ENCODE data around the gene TASP1. TPM values are rescaled to one million over a fixed set of nuclear protein-coding genes. Genes with fewer than 3 reads are reported as not detected.

The TASP1 gene
- total RNA-seq, 1 donor = 9.4 TPM

- no peaks in the 10 kb centered on the region for H3K4me1 ChIP-seq (ENCODE audit: insufficient read depth, low read length)
- no peak overlapping the region for H3K27ac ChIP-seq (ENCODE audit: low read depth, low read length)
- H3K27me3 ChIP-seq (ENCODE audit: insufficient read depth, low read length) = no peaks in the 10 kb centered on the region
- H2AFZ ChIP-seq (ENCODE audit: low read length) = no peak overlapping the region
- TF ChIP-seq, protein P1, sequence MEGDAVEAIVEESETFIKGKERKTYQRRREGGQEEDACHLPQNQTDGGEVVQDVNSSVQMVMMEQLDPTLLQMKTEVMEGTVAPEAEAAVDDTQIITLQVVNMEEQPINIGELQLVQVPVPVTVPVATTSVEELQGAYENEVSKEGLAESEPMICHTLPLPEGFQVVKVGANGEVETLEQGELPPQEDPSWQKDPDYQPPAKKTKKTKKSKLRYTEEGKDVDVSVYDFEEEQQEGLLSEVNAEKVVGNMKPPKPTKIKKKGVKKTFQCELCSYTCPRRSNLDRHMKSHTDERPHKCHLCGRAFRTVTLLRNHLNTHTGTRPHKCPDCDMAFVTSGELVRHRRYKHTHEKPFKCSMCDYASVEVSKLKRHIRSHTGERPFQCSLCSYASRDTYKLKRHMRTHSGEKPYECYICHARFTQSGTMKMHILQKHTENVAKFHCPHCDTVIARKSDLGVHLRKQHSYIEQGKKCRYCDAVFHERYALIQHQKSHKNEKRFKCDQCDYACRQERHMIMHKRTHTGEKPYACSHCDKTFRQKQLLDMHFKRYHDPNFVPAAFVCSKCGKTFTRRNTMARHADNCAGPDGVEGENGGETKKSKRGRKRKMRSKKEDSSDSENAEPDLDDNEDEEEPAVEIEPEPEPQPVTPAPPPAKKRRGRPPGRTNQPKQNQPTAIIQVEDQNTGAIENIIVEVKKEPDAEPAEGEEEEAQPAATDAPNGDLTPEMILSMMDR (IDR thresholded peaks at IDR 0.05; ENCODE audit: extremely low read depth, low read depth, low read length) = no peak
- no peak overlapping the region for H3K4me3 ChIP-seq (ENCODE audit: insufficient read depth, low read length)
- no peaks in the 10 kb centered on the region for H3K36me3 ChIP-seq (ENCODE audit: insufficient read depth, low read length)
- no peaks in the 10 kb centered on the region for H3K79me2 ChIP-seq (ENCODE audit: insufficient read depth, low read length)
- no peak for DNase-seq (ENCODE audit: insufficient read length, low spot score, missing footprints)
- no peaks in the 10 kb centered on the region for H3K9me3 ChIP-seq (ENCODE audit: low read depth, low read length)
- H4K20me1 ChIP-seq (ENCODE audit: insufficient read depth, low read length) = no peaks in the 10 kb centered on the region
- H3K4me2 ChIP-seq (ENCODE audit: insufficient read depth, low read length) = no peak overlapping the region
Observed at GRCh38 chr20:13580707-13581106, 58.0 kb downstream of the TASP1 start.

DNA sequence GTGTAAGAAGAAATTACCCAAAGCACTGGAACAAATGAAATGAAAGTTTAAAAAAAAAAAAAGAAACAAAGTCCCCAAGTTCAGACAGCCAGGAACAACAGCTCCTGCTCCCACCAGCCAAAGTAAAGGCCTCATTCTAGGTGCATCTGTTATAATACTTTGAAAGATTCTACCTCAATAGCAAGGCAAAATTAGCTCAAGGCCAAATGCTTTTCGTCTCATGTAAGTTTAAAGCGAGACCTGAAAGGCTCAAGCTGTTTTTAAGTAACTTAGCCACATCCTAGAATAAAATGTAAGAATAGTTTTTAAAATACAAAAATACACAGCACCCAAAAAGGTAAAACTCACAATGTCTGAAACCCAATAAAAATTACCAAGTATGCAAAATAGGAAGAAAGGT, 64.7 kb downstream of the TASP1 start:
- H3K27ac ChIP-seq (ENCODE audit: low read depth, low read length) = no peak overlapping the region
- TF ChIP-seq, protein P1 (IDR thresholded peaks at IDR 0.05; ENCODE audit: extremely low read depth, low read depth, low read length) = no peak
- no peaks in the 10 kb centered on the region for H3K4me1 ChIP-seq (ENCODE audit: insufficient read depth, low read length)
- H3K9me3 ChIP-seq (ENCODE audit: low read depth, low read length) = no peaks in the 10 kb centered on the region
- H3K36me3 ChIP-seq (ENCODE audit: insufficient read depth, low read length) = no peaks in the 10 kb centered on the region
- H4K20me1 ChIP-seq (ENCODE audit: insufficient read depth, low read length) = no peaks in the 10 kb centered on the region
- no peaks in the 10 kb centered on the region for H3K79me2 ChIP-seq (ENCODE audit: insufficient read depth, low read length)
- no peaks in the 10 kb centered on the region for H3K27me3 ChIP-seq (ENCODE audit: insufficient read depth, low read length)
- no peak overlapping the region for H2AFZ ChIP-seq (ENCODE audit: low read length)
- DNase-seq (ENCODE audit: insufficient read length, low spot score, missing footprints) = no peak
- H3K4me2 ChIP-seq (ENCODE audit: insufficient read depth, low read length) = no peak overlapping the region
- no peak overlapping the region for H3K4me3 ChIP-seq (ENCODE audit: insufficient read depth, low read length)

DNA sequence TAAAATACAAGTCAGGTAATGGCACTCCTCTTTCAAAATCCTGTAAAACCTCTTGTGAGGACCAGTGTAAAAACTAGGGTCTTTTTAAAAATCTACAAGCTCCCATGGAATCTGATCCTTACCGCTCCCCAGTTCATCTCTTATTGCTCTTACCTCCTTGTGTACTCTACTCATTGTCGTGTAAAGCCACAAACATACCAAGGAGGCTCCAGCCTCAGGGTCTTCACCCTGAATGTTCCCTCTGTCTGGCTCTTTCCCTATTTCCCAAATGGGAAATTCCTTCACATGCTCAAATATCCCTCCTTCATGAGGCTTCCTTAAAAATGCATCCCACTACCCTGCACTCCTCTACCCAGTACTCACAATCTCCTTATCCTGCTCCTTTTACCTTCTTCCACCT, 67.1 kb downstream of the TASP1 start:
- peaks cover 5% of the 10 kb centered on the region for H3K36me3 ChIP-seq (ENCODE audit: insufficient read depth, low read length)
- DNase-seq (ENCODE audit: insufficient read length, low spot score, missing footprints) = no peak
- H3K79me2 ChIP-seq (ENCODE audit: insufficient read depth, low read length) = no peaks in the 10 kb centered on the region
- H3K27me3 ChIP-seq (ENCODE audit: insufficient read depth, low read length) = no peaks in the 10 kb centered on the region
- no peak overlapping the region for H2AFZ ChIP-seq (ENCODE audit: low read length)
- no peak overlapping the region for H3K27ac ChIP-seq (ENCODE audit: low read depth, low read length)
- TF ChIP-seq, protein P1 (IDR thresholded peaks at IDR 0.05; ENCODE audit: extremely low read depth, low read depth, low read length) = no peak
- H3K4me3 ChIP-seq (ENCODE audit: insufficient read depth, low read length) = no peak overlapping the region
- no peaks in the 10 kb centered on the region for H4K20me1 ChIP-seq (ENCODE audit: insufficient read depth, low read length)
- no peaks in the 10 kb centered on the region for H3K4me1 ChIP-seq (ENCODE audit: insufficient read depth, low read length)
- H3K9me3 ChIP-seq (ENCODE audit: low read depth, low read length) = no peaks in the 10 kb centered on the region
- no peak overlapping the region for H3K4me2 ChIP-seq (ENCODE audit: insufficient read depth, low read length)

GRCh38 chr20:13567663-13568062, 71.1 kb downstream of the TASP1 start:
- DNase-seq (ENCODE audit: insufficient read length, low spot score, missing footprints) = no peak
- no peak overlapping the region for H2AFZ ChIP-seq (ENCODE audit: low read length)
- H3K9me3 ChIP-seq (ENCODE audit: low read depth, low read length) = no peaks in the 10 kb centered on the region
- TF ChIP-seq, protein P1 (IDR thresholded peaks at IDR 0.05; ENCODE audit: extremely low read depth, low read depth, low read length) = no peak
- no peaks in the 10 kb centered on the region for H3K79me2 ChIP-seq (ENCODE audit: insufficient read depth, low read length)
- H3K27me3 ChIP-seq (ENCODE audit: insufficient read depth, low read length) = no peaks in the 10 kb centered on the region
- H3K4me3 ChIP-seq (ENCODE audit: insufficient read depth, low read length) = no peak overlapping the region
- H3K27ac ChIP-seq (ENCODE audit: low read depth, low read length) = no peak overlapping the region
- H3K4me2 ChIP-seq (ENCODE audit: insufficient read depth, low read length) = no peak overlapping the region
- H3K4me1 ChIP-seq (ENCODE audit: insufficient read depth, low read length) = no peaks in the 10 kb centered on the region
- H3K36me3 ChIP-seq (ENCODE audit: insufficient read depth, low read length) = peaks cover 5% of the 10 kb centered on the region
- H4K20me1 ChIP-seq (ENCODE audit: insufficient read depth, low read length) = no peaks in the 10 kb centered on the region

Data from osteoblast (primary cell).